NCI-H146 treated with DMSO at 0.1 percent for 48 hours (cell line): ENCODE results near the gene DDX53.

Experiments used
- DNase-seq: peaks from one replicate; lab custom pipeline; 2025; ENCODE audit not compliant: unreplicated experiment; lab: John Stamatoyannopoulos, UW

The DDX53 gene

DNA sequence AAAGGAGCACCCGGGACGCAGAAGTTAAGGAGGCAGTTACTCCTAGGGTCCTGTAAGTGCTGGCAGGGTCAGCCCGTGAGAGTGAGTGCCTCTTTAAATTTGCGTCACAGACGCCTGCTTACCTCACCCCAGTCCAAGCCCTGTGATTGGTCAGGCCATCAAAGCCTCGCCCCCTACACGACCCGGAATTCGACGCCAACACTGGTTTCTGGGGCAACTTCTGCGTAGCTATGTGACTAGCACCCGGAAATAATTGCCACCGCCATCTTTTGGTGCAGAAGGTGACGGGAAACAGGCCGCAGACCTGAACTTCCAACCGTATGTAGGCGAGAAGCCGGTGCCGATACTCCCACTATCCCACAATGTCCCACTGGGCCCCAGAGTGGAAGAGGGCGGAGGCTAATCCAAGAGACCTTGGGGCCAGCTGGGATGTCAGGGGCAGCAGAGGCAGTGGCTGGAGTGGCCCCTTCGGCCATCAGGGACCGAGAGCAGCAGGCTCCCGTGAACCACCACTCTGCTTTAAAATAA is at the start of gene DDX53:
TSS of gene DDX53 (plus strand) at position 265 of the 528 bp plus-strand sequence. CDS start at position 363, 98 bp downstream.
- DNase-seq = no peak

DNA sequence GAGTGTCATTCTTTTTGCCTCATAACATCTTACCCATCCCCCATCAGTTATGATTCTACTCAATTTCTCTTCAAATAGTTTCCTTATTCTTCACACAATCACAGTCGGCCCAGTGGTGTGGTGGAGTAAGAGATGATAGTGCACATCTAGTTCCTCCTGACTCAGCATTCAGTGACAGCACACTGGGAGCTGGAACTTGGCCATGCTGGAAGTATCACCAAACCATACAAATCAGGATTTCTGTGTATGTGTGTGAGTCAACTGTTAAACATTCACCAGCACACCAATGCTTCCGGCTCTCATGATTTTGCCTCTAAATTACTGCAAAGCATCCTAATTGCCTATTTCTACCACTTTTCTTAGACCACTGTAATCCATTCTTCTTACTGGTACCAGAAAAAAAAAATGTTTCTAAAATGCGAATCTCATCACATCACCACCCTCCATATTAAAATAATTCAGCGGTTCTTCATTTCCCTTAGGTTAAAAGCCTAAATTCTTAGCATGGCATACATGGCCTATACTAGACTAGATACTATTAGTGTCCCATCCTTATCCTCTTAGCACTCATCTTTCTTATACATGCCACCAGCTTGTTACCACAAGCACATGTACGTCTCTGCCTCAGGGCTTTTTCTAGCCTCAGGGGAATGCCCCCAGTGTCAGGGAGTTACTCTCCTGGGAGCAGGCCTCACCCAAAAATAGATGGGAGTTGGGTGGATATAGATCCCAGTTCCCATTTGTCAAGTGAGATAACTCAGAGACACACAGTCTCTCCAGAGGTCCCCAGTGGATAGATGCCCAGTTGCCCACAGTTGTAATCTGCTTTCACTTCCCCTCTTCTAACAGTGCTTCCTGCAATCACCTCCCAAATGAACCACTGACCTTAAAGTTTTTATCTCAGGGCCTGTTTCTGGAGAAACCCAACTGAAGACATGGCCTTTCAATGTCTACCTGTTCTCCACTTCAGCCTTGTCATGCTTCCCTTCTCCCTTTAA is 49.2 kb upstream of the DDX53 start:
- no peak for DNase-seq

DNA sequence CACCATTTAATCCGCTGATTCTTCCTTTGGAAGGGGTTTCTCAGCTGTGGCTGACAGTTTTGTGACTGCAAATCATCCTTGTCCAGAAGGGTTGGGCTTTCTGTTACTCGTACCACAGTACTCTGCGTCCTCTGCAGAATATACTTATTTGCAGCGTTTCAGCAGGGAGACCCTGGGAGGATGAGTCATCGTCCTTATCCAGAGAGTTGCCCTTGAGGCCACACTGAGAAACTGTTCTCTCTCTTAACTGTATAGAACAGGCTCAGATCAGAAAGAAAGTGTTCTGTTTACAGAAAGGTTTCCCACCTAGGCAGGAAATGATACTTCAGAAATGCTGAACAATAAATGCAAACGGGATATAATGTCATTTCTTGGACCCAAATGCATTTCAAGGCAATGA is 47.8 kb upstream of the DDX53 start:
- DNase-seq = no peak

GRCh38 chrX:22958250-22958649 is 41.5 kb upstream of the DDX53 start:
- no peak for DNase-seq

GRCh38 chrX:22959204-22959920 is 40.4 kb upstream of the DDX53 start:
- DNase-seq = no peak

- DNase-seq = no peak
Measured at GRCh38 chrX:22963196-22963595, 36.6 kb upstream of the DDX53 start.

DNA sequence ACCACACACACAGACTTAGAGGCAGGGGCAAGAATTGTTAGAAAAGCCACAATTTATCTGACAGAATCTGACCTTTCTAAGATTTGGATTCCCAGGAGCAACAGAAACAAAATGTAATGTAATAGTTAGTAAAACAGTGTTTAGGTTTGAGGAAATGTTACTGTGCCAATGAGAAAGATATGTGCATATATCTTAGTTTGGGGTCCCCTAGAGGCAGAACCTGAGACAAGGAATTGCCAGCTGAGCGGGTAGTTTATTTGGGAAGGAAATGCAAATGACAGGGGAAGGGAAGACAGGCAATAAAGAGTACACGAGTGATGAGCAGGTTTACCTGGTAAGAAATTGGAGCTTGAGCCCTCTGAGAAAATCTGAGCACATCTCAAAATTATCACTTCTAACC is 31.3 kb upstream of the DDX53 start:
- no peak for DNase-seq

- DNase-seq = no peak
Measured at GRCh38 chrX:22969411-22969810, 30.3 kb upstream of the DDX53 start.

GRCh38 chrX:22970861-22971260 is 28.9 kb upstream of the DDX53 start:
- no peak for DNase-seq

DNA sequence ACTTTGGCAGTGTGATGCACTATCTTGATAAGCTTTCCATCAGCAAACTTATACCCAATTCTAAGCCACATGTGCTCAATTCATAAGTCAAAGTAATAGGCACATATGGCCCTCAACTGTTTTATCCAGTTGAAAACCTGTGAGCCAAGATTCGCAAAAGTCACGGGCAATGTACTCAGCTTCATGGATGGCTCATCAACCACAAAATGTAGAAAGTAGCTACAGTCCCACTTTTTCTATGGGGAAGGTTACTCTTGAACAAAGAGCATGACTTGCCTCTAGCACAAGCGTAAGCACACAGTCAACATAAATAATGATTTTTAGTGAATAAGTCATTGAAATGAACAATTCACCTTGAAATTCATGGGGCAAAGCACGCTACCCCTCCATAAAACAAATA is 25.1 kb upstream of the DDX53 start:
- no peak for DNase-seq

GRCh38 chrX:22975786-22976185 is 24.0 kb upstream of the DDX53 start:
- DNase-seq = no peak

DNA sequence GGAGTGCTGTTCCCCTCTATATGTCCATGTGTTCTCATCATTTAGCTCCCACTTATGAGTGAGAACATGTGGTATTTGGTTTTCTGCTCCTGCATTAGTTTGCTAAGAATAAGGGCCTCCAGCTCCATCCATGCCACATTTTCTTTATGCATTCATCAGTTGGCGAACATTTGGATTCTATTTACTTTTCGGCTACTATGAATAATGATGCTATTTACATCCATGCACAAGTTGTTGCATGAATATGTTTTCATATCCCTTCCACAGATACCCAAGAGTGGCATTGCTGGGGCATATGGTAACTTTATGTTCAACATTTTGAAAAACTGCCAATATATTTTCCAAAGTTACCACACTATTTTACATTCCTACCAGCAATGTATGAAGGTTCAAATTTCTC is 13.8 kb upstream of the DDX53 start:
- no peak for DNase-seq

DNA sequence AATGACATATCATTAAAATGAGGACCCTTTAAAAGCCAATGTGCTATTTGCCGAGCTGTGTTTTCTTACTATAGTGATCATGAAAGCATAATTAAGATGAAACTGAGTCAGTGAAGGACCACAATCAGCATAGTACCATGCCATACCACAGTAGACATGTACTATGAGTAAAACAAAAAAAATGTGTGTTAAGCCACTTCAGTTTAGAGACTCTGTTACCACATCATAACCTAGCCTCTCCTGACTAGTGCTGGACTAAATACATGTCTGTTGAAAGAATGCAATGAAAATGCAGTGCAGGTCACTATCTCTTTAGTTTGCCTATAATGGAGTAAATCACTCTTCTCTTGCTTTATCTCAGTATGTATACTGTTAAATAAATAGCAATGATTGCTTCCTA is 12.3 kb upstream of the DDX53 start:
- no peak for DNase-seq

DNA sequence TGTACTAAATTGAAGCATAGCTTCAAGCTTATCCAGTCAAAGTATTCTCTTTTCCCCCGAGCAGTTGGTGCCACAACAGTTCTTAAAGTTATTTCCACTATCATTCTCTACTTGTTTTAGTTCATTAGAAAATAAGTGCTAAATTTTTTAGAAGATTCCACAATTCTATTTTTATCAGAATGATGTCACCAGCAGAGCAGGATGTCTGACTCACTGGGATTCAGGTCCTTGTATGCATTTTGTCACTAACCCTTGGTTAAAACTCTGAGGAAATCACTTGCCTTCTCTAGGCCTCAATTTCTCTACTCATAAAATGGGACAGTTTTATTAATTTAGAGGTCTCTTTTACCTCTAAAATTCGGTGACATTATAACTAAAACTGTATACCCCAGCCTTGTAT is 3.4 kb downstream of the DDX53 start:
- DNase-seq = no peak

DNA sequence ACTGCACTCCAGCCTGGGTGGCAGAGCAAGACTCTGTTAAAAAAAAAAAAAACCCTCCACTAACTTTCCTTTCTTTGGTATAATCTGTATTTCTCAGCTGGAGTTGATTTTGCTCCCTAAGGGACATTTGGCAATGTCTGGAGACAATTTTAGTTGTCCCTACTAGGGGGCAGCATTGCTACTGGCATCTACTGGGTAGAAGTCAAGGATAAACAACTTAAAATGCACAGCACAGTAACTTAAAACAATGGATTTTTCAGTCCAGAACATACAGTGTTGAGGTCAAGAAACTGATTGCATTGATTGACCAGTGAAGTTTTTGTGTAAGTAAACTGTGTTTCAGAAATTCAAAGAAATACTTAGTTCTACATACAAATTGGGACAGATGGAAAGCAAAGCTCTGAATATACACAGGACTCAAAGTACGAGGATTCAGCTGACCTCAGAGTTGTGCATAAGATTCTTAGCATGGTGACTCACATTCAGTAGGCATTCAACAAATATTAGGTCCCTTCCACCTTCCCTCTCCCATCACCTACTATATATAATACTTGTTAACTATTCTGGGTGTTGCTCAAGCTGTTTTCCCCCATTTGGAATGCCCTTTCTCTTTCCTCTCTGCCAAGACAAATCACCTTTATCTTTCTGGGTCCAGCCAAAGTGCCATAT is 8.8 kb downstream of the DDX53 start:
- no peak for DNase-seq

- no peak for DNase-seq
Measured at GRCh38 chrX:23012162-23012561, 12.4 kb downstream of the DDX53 start.

- DNase-seq = no peak
Measured at GRCh38 chrX:23012636-23013035, 12.9 kb downstream of the DDX53 start.

DNA sequence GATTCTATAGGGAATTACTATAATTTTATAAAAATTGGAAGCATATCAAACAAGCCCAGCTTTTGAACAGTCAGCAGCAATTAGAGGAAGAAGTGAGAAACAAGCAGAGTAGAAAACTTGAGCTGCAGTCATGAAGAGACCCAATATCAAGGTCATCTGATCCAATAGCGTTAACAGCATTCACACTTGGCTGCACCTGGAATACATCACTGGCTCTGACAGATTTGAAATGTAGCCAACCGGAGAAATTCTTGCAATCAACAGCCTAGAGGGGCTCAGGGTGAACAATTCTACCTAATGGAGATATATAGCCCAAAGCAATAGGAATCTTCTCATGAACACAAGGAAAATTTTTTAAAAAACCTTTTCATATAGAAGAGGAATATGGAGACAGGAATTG is 13.6 kb downstream of the DDX53 start:
- no peak for DNase-seq

GRCh38 chrX:23031600-23031999 is 31.8 kb downstream of the DDX53 start:
- DNase-seq = no peak

DNA sequence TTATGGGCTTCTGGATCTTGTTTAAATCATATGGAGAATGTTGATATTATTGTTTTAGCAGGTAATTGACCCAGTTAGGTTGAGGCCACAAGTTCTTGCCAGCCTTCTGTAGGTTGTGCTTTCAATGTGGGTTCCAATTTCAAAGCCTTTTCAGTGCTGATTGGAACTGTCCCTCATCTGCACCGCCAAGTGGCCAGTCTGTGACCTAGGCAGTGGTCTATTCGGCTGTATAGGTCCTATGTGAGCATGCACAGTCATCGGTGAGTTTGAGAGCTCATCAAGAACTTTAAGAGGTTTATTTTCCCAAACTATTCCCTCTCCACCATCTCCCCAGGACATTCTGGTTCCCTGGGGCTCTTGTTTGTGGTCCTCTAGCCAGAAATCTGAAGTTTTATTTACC is 35.7 kb downstream of the DDX53 start:
- DNase-seq = no peak

- no peak for DNase-seq
Measured at GRCh38 chrX:23046443-23046842, 46.7 kb downstream of the DDX53 start.
